GM19324 (cell line): ENCODE measurements around the gene ZNF205.

Experiments used
- ATAC-seq: cut with Tn5 transposase; IDR thresholded peaks from one replicate; pipeline ENCODE4 v1.9.1; 2021; ENCODE audit warnings: mild to moderate bottlenecking, moderate library complexity; ENCODE audit not compliant: unreplicated experiment, low FRiP score

ZNF205 gene

GRCh38 chr16:3099732-3100499 lies 12.5 kb upstream of the ZNF205 start:
- peak; percentile 76 for ATAC-seq

- ATAC-seq, result no peak
Observed at GRCh38 chr16:3101018-3101840, 11.2 kb upstream of the ZNF205 start.

- no peak for ATAC-seq
Observed at GRCh38 chr16:3101841-3102470, 10.4 kb upstream of the ZNF205 start.

- ATAC-seq, result peak; percentile 83
Observed at GRCh38 chr16:3106205-3106928, 6.0 kb upstream of the ZNF205 start.

- no peak for ATAC-seq
Observed at GRCh38 chr16:3112881-3113574, 642 bp downstream of the ZNF205 start.

GRCh38 chr16:3113765-3114479 lies 1.5 kb downstream of the ZNF205 start:
- no peak for ATAC-seq

- no peak for ATAC-seq
Observed at GRCh38 chr16:3115003-3115402, 2.6 kb downstream of the ZNF205 start.

GRCh38 chr16:3115561-3115960 lies 3.2 kb downstream of the ZNF205 start:
- no peak for ATAC-seq

- no peak for ATAC-seq
Observed at GRCh38 chr16:3118204-3118790, 5.9 kb downstream of the ZNF205 start.

GRCh38 chr16:3118846-3119245 lies 6.5 kb downstream of the ZNF205 start:
- ATAC-seq, result no peak

- ATAC-seq, result no peak
Observed at GRCh38 chr16:3119286-3119685, 6.9 kb downstream of the ZNF205 start.

- ATAC-seq, result no peak
Observed at GRCh38 chr16:3119701-3120408, 7.5 kb downstream of the ZNF205 start.

GRCh38 chr16:3120435-3120834 lies 8.0 kb downstream of the ZNF205 start:
- no peak for ATAC-seq

GRCh38 chr16:3121851-3122467 lies 9.6 kb downstream of the ZNF205 start:
- no peak for ATAC-seq

- no peak for ATAC-seq
Observed at GRCh38 chr16:3122926-3123570, 10.7 kb downstream of the ZNF205 start.

GRCh38 chr16:3123986-3124886 lies 11.8 kb downstream of the ZNF205 start:
- peak; percentile 91 for ATAC-seq

- no peak for ATAC-seq
Observed at GRCh38 chr16:3127745-3128144, 15.4 kb downstream of the ZNF205 start.
